HepG2 (cell line): ENCODE data around the gene ARID3C. TPM values are rescaled to one million over a fixed set of nuclear protein-coding genes. Genes with fewer than 3 reads are reported as not detected.

Experiments used
- ATAC-seq: fragments of 200-7000 bp; cut with Tn5 transposase; 3 replicates; pipeline ENCODE4 v1.9.1; 2020; ENCODE audit warnings: mild to moderate bottlenecking, moderate library complexity
- BruUV-seq: library from RNA; stranded (reverse); fragments of 400-500 nt; replicated peaks from 2 replicates; lab custom pipeline; 2021; lab: Mats Ljungman, UMichigan
- CTCF ChIA-PET: fragments of 300-600 bp; formaldehyde crosslinking; extraction: SDS; loops from one replicate; lab custom pipeline; 2021; ENCODE audit warnings: low total read pairs, inconsistent platforms, low intra/inter-chr PET ratio; lab: Yijun Ruan, JAX
- POLR2A ChIA-PET: fragments of 350-600 bp; sonication (Branson Sonifier 250); formaldehyde crosslinking; loops from one replicate; lab custom pipeline; 2020; ENCODE audit warnings: antibody characterized with exemption, inconsistent platforms; lab: Yijun Ruan, JAX
- DNase-seq: peaks from one replicate; pipeline ENCODE4 v3.0.0-alpha.2; 2015; ENCODE audit warnings: low spot score
- FAIRE-seq: peaks from 3 replicates; lab custom pipeline; 2011; peaks lifted over from hg19 to GRCh38; lab: Jason Lieb, UNC
- H2AFZ ChIP-seq: one replicate; pipeline ENCODE4 v1.6.1; 2011; ENCODE audit warnings: low read length, inconsistent platforms
- H3K27ac ChIP-seq: fragments of 300-600 bp; 3 replicates; pipeline ENCODE4 v1.8.0; 2011; ENCODE audit warnings: mixed run types, mild to moderate bottlenecking, mixed read lengths, low read length, inconsistent platforms; ENCODE audit not compliant: insufficient read depth; ENCODE audit errors: extremely low read length
- H3K27me3 ChIP-seq, 2 experiments: fragments of 200-600 bp in 1 of 2; 2 replicates in 1 of 2; 3 replicates in 1 of 2; pipeline versions ENCODE4 v1.6.0 to v1.8.0; 2011; ENCODE audit warnings: low read length in 2 of 2, mild to moderate bottlenecking in 2 of 2, moderate library complexity in 2 of 2, inconsistent platforms in 1 of 2; ENCODE audit not compliant: insufficient read depth in 2 of 2, control insufficient read depth in 1 of 2
- H3K36me3 ChIP-seq, 2 experiments: fragments of 200-600 bp in 1 of 2; replicated peaks in 1 of 2; 2 replicates in 1 of 2; 3 replicates in 1 of 2; pipeline versions ENCODE4 v1.5.1 to v1.8.0; 2011; ENCODE audit warnings: low read length in 2 of 2, inconsistent platforms in 1 of 2; ENCODE audit not compliant: insufficient read depth in 2 of 2, control insufficient read depth in 1 of 2
- H3K4me1 ChIP-seq: 2 replicates; pipeline ENCODE4 v1.5.1; 2012; ENCODE audit warnings: low read length, inconsistent platforms; ENCODE audit not compliant: insufficient read depth
- H3K4me2 ChIP-seq: 2 replicates; pipeline ENCODE4 v1.6.0; 2011; ENCODE audit warnings: low read depth, low read length, inconsistent platforms
- H3K4me3 ChIP-seq, 3 experiments: fragments of 200-600 bp in 1 of 3; sonication (generic), shearing (Covaris generic) in 1 of 3; replicated peaks in 1 of 3; 2 replicates each; pipeline ENCODE4 v1.5.1; 2011 to 2016; ENCODE audit warnings: low read length in 3 of 3, inconsistent platforms in 2 of 3, low read depth in 2 of 3, mild to moderate bottlenecking in 2 of 3, control low read depth in 1 of 3, mixed read lengths in 1 of 3; ENCODE audit not compliant: insufficient read depth in 1 of 3
- H3K79me2 ChIP-seq: one replicate; pipeline ENCODE4 v1.6.1; 2011; ENCODE audit warnings: low read length, inconsistent platforms; ENCODE audit not compliant: insufficient read depth
- H3K9ac ChIP-seq: 2 replicates; pipeline ENCODE4 v1.6.0; 2011; ENCODE audit warnings: mild to moderate bottlenecking, low read depth, low read length, inconsistent platforms; ENCODE audit not compliant: insufficient read depth
- H3K9me3 ChIP-seq: 2 replicates; pipeline ENCODE4 v1.5.1; 2012; ENCODE audit warnings: mild to moderate bottlenecking, low read length
- H4K20me1 ChIP-seq: 2 replicates; pipeline ENCODE4 v1.6.0; 2011; ENCODE audit warnings: inconsistent platforms, mild to moderate bottlenecking, low read length, moderate library complexity; ENCODE audit not compliant: insufficient read depth
- AHR ChIP-seq: IDR thresholded peaks from 2 replicates; pipeline ENCODE4 v1.6.1; 2018; ENCODE audit warnings: missing genetic modification reagents, missing compliant biosample characterization
- ARID4A ChIP-seq: sonication (generic); formaldehyde crosslinking; IDR thresholded peaks from 2 replicates; pipeline ENCODE4 v1.5.0; 2020; ENCODE audit warnings: mild to moderate bottlenecking, missing genetic modification reagents, borderline replicate concordance
- EED ChIP-seq: sonication (generic); formaldehyde crosslinking; IDR thresholded peaks from 2 replicates; pipeline ENCODE4 v1.5.0; 2020; ENCODE audit warnings: mild to moderate bottlenecking, missing genetic modification reagents
- FOXA1 ChIP-seq, 2 experiments: fragments of 450-650 bp in 1 of 2; sonication (generic) in 1 of 2; formaldehyde crosslinking in 1 of 2; IDR thresholded peaks; 2 replicates each; pipeline versions ENCODE4 v1.4.0 to v1.6.1; 2016 to 2020; ENCODE audit warnings: missing genetic modification reagents in 1 of 2
- HDAC2 ChIP-seq: sonication (generic); formaldehyde crosslinking; IDR thresholded peaks from 2 replicates; pipeline ENCODE4 v1.4.0; 2020; ENCODE audit warnings: missing genetic modification reagents
- HNF4A ChIP-seq: sonication (generic); formaldehyde crosslinking; IDR thresholded peaks from 2 replicates; pipeline ENCODE4 v1.4.0; 2020; ENCODE audit warnings: missing genetic modification reagents
- NR2F1 ChIP-seq, 2 experiments: fragments of 450-650 bp in 1 of 2; formaldehyde crosslinking in 1 of 2; IDR thresholded peaks; 2 replicates each; pipeline versions ENCODE4 v1.5.0 to v1.6.1; 2016 to 2020; ENCODE audit warnings: mild to moderate bottlenecking in 1 of 2, missing compliant biosample characterization in 1 of 2, missing genetic modification reagents in 1 of 2, moderate library complexity in 1 of 2
- PATZ1 ChIP-seq: sonication (generic); formaldehyde crosslinking; IDR thresholded peaks from 2 replicates; pipeline ENCODE4 v1.4.0; 2020; ENCODE audit warnings: missing genetic modification reagents
- XBP1 ChIP-seq: sonication (generic); formaldehyde crosslinking; IDR thresholded peaks from 2 replicates; pipeline ENCODE4 v1.5.0; 2020; ENCODE audit warnings: missing genetic modification reagents
- ZNF362 ChIP-seq: sonication (generic); formaldehyde crosslinking; IDR thresholded peaks from 2 replicates; pipeline ENCODE4 v1.4.0; 2020; ENCODE audit warnings: missing genetic modification reagents, mild to moderate bottlenecking, borderline replicate concordance
- ZNF569 ChIP-seq: sonication (generic); formaldehyde crosslinking; IDR thresholded peaks from 2 replicates; pipeline ENCODE4 v1.5.0; 2020; ENCODE audit warnings: mild to moderate bottlenecking, missing genetic modification reagents, moderate library complexity, borderline replicate concordance
- ZNF652 ChIP-seq: IDR thresholded peaks from 2 replicates; pipeline ENCODE4 v1.6.1; 2016; ENCODE audit warnings: low read depth, borderline replicate concordance
- ZNF768 ChIP-seq: sonication (generic); formaldehyde crosslinking; IDR thresholded peaks from 2 replicates; pipeline ENCODE4 v1.4.0; 2020; ENCODE audit warnings: missing genetic modification reagents
- ZSCAN29 ChIP-seq: sonication (generic); formaldehyde crosslinking; conservative IDR thresholded peaks from 2 replicates; pipeline ENCODE4 v1.4.0; 2020; ENCODE audit warnings: mild to moderate bottlenecking, missing genetic modification reagents
- WGBS: methylation state at CpG from one replicate; pipeline ENCODE4 v1.1.6; 2017; ENCODE audit warnings: low lambda C conversion rate; 5-methylcytosine and 5-hydroxymethylcytosine counted together
- in situ Hi-C: cut with HindIII; loops from 2 replicates; pipeline ENCODE4 v1.10.0; 2017; ENCODE audit warnings: low pct_unique_long_range_greater_than_20kb; ENCODE audit not compliant: extremely low pct_ligation_motif_present
- intact Hi-C: fragments of 100-400 bp; cut with micrococcal nuclease; formaldehyde crosslinking; loops from one replicate; pipeline ENCODE4 v1.10.0; 2022; ENCODE audit not compliant: unreplicated experiment
- polyA plus RNA-seq, 8 experiments: library from polyadenylated mRNA; depleted of rRNA in 3 of 8; stranded (reverse) in 7 of 8; unstranded in 1 of 8; fragments of >200 nt; fragmentation: Illumina TruSeq in 4 of 8; extraction: Trizol in 4 of 8; gene quantifications; 2 replicates each; pipeline versions ENCODE4 v1.2.1 to v1.2.3, GENCODE V29; 2011 to 2016; ENCODE audit warnings: low read depth in 4 of 8, missing spikeins in 1 of 8, mixed read lengths in 1 of 8; ENCODE audit not compliant: insufficient read depth in 1 of 8
- total RNA-seq, 5 experiments: library from RNA; depleted of rRNA; stranded (reverse); fragments of >200 nt; fragmentation: Illumina TruSeq; extraction: Trizol; gene quantifications; 2 replicates each; pipeline ENCODE4 v1.2.3, GENCODE V29; 2016; ENCODE audit warnings: low read depth in 1 of 5
- TF ChIP-seq, protein P1 (sequence below): sonication (generic); formaldehyde crosslinking; IDR thresholded peaks from 2 replicates; pipeline ENCODE4 v1.4.0; 2020; ENCODE audit warnings: mild to moderate bottlenecking, missing genetic modification reagents

The ARID3C gene
- total and polyA plus RNA-seq, 2 of the 13 experiments (the other 11 are each of a cell fraction or from before 2014, with no cell fraction given): not detected

DNA sequence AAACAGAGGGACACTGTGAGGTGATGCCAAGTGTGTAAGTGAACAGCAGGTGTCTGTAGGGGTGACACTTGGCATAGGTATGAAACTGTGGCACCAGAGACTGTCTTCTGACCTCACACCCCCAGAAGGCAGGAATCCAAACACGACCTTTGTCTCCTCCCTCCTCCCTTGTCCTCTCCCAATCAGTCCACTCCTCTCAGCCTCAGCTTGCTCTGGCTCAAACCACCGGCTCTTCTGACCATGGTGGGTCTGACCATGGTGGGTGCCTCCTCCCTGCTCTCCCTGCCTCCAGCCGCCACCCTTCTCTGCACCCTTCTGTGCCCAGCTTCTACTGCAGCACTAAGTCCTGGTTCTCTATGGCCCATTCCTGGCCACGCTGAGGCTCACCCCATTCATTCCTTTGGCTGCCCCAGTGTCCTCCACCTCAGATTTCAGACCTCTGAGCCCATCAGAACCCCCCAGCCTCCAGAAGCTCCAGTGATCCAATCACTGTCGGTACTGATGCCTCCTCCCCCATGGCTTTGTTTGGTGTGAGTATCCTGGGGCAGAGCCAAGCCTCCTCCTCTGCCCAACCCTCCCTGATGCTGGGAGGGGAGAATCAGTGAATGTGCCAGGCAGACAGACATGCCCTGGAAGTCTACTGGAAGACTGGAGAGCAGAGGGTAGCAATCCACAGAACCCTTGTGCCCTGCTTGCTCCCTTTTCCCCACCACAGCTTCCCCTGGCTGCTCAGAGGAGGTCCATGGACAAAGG is 1.7 kb upstream of the ARID3C start:
- in situ Hi-C loops: no loop called here
- no peak overlapping the region for H2AFZ ChIP-seq
- no peak overlapping the region for H3K9ac ChIP-seq
- H3K9me3 ChIP-seq: no peaks in the 10 kb centered on the region
- peaks cover 2 to 20% of the 10 kb centered on the region in 2 experiments; a peak in 3 of 5 replicates for H3K27me3 ChIP-seq
- no TSS peak for BruUV-seq
- peaks cover under 1% of the 10 kb centered on the region for H3K79me2 ChIP-seq
- peak; percentile 66 for ATAC-seq
- FAIRE-seq: peak; percentile 94
- H3K27ac ChIP-seq: no peak overlapping the region
- peak overlapping the region in 1 of 3 experiments; percentile 3; a peak in 1 of 6 replicates for H3K4me3 ChIP-seq
- WGBS: 10% methylated on average over 5 of the region's 5 CpGs
- ChIA-PET POLR2A (interaction anchor here (1.5 to 2.0 kb wide), 2 partner anchors 11 to 17 kb away, joined by 4 to 9 read pairs; partner anchors contain the start of gene DCTN3), CTCF (interaction anchor here (4.5 kb wide), 1 partner anchor 17 kb away, joined by 54 read pairs; the partner anchor contains the start of gene RPP25L)
- H4K20me1 ChIP-seq: no peaks in the 10 kb centered on the region
- intact Hi-C loops: no loop called here
- H3K4me2 ChIP-seq: peak overlapping the region; percentile 52
- peaks cover 46% of the 10 kb centered on the region for H3K4me1 ChIP-seq
- DNase-seq: peak; percentile 48
- H3K36me3 ChIP-seq: peaks cover 3 to 4% of the 10 kb centered on the region in 2 experiments; a peak in 3 of 5 replicates
- TF ChIP-seq HNF4A (CRISPR knock-in tag): peak; percentile 69
- TF ChIP-seq EED (CRISPR knock-in tag): no peak
- no peak for TF ChIP-seq ZNF652 (CRISPR knock-in tag)
- TF ChIP-seq NR2F1 (CRISPR knock-in tag; IDR thresholded peaks at IDR 0.05): peak in 1 of 2 experiments; percentile 40; a peak in 1 of 4 replicates
- no peak for TF ChIP-seq AHR (CRISPR knock-in tag)
- no peak for TF ChIP-seq ZSCAN29 (CRISPR knock-in tag)
- TF ChIP-seq PATZ1: peak; percentile 30; the same call in 1 of the 2 replicates
- TF ChIP-seq XBP1 (CRISPR knock-in tag): no peak
- TF ChIP-seq ZNF768 (CRISPR knock-in tag): no peak
- TF ChIP-seq ZNF362 (CRISPR knock-in tag): no peak
- TF ChIP-seq ARID4A (CRISPR knock-in tag): peak; percentile 18; the same call in 1 of the 2 replicates
- no peak for TF ChIP-seq FOXA1 (IDR thresholded peaks at IDR 0.05)
- TF ChIP-seq FOXA1 (CRISPR knock-in tag; IDR thresholded peaks at IDR 0.05): 0 out of 2 replicates have a peak, but pooled peaks have one; percentile 6
- TF ChIP-seq HDAC2 (CRISPR knock-in tag): 0 out of 2 replicates have a peak, but pooled peaks have one; percentile 18
- TF ChIP-seq ZNF569 (CRISPR knock-in tag): no peak
- TF ChIP-seq, protein P1, sequence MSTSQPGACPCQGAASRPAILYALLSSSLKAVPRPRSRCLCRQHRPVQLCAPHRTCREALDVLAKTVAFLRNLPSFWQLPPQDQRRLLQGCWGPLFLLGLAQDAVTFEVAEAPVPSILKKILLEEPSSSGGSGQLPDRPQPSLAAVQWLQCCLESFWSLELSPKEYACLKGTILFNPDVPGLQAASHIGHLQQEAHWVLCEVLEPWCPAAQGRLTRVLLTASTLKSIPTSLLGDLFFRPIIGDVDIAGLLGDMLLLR: no peak
